Measurements from ENCODE around the gene ZNF74. TPM values are rescaled to one million over a fixed set of nuclear protein-coding genes. Genes with fewer than 3 reads are reported as not detected.
"Not testable (repeated sequence)": the region's sequence is repeated elsewhere in the genome, so short reads cannot be mapped to it uniquely, and the experiment has no call there.

ZNF74 gene
- total and polyA plus RNA-seq, 2 experiments from 2014 or later: 15.6 to 17.9 TPM

DNA sequence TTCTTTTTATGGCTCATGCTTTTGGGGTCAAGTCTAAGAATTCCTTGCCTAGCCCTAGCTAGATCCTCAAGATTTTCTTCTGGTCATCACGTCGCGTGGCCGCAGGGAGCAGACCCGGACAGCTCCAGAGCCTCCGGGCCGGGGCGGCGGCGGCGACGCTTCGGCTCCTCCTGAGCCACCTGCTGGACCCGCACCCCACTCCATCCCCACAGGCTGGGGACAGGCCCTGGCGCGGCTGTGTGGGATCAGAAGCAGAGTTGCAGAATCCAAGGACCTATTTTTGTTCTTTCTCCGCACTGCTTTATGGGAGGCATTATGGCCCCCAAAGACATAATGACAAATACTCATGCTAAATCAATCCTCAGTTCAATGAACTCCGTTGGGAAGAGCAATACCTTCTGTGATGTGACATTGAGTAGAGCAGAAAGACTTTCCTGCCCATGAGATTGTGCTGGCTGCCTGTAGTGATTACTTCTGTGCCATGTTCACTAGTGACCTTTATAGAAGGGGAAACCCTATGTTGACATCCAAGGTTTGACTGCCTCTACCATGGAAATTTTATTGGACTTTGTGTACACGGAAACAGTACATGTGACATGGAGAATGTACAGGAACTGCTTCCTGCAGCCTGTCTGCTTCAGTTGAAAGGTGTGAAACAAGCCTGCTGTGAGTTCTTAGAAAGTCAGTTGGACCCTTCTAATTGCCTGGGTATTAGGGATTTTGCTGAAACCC, 56.0 kb downstream of the ZNF74 start:
- no peaks in the 10 kb centered on the region for H4K20me1 ChIP-seq (ENCODE audit: insufficient read depth, poor library complexity, severe bottlenecking)
- no peaks in the 10 kb centered on the region for H3K27me3 ChIP-seq
- WGBS (ENCODE audit: low lambda C conversion rate, missing lambda C conversion rate): 97% methylated on average over 18 of the region's 19 CpGs
- TF ChIP-seq, protein P1, sequence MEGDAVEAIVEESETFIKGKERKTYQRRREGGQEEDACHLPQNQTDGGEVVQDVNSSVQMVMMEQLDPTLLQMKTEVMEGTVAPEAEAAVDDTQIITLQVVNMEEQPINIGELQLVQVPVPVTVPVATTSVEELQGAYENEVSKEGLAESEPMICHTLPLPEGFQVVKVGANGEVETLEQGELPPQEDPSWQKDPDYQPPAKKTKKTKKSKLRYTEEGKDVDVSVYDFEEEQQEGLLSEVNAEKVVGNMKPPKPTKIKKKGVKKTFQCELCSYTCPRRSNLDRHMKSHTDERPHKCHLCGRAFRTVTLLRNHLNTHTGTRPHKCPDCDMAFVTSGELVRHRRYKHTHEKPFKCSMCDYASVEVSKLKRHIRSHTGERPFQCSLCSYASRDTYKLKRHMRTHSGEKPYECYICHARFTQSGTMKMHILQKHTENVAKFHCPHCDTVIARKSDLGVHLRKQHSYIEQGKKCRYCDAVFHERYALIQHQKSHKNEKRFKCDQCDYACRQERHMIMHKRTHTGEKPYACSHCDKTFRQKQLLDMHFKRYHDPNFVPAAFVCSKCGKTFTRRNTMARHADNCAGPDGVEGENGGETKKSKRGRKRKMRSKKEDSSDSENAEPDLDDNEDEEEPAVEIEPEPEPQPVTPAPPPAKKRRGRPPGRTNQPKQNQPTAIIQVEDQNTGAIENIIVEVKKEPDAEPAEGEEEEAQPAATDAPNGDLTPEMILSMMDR (IDR thresholded peaks at IDR 0.05; ENCODE audit: poor library complexity): no peak
- TF ChIP-seq EZH2 (IDR thresholded peaks at IDR 0.05; ENCODE audit: borderline replicate concordance) (no peak), EZH2phosphoT487 (IDR thresholded peaks at IDR 0.05; ENCODE audit: low read depth, severe bottlenecking, unreplicated experiment) (no peak)
- no peaks in the 10 kb centered on the region for H3K9me2 ChIP-seq (replicated peaks; ENCODE audit: insufficient read depth)
- H3K4me3 ChIP-seq: no peak overlapping the region
- no peaks in the 10 kb centered on the region for H3K4me1 ChIP-seq (ENCODE audit: insufficient read depth)
- no peak overlapping the region for H3K27ac ChIP-seq
- H3K4me2 ChIP-seq: no peak overlapping the region
- DNase-seq (ENCODE audit: low spot score): no peak
- H3K36me3 ChIP-seq (replicated peaks; ENCODE audit: insufficient read depth, low read depth): no peaks in the 10 kb centered on the region
- no peak overlapping the region for H2AFZ ChIP-seq
- no peaks in the 10 kb centered on the region for H3K79me2 ChIP-seq
- no peaks in the 10 kb centered on the region for H3K9me3 ChIP-seq (ENCODE audit: low read depth)

- TF ChIP-seq, protein P1 (IDR thresholded peaks at IDR 0.05; ENCODE audit: poor library complexity): no peak
- TF ChIP-seq EZH2phosphoT487 (IDR thresholded peaks at IDR 0.05; ENCODE audit: low read depth, severe bottlenecking, unreplicated experiment): no peak
- no peak for TF ChIP-seq EZH2 (IDR thresholded peaks at IDR 0.05; ENCODE audit: borderline replicate concordance)
- Histone ChIP-seq H3K27ac (no peak overlapping the region), H3K79me2 (no peaks in the 10 kb centered on the region), H3K4me1 (ENCODE audit: insufficient read depth) (no peaks in the 10 kb centered on the region), H4K20me1 (ENCODE audit: insufficient read depth, poor library complexity, severe bottlenecking) (no peaks in the 10 kb centered on the region), H3K36me3 (replicated peaks; ENCODE audit: insufficient read depth, low read depth) (no peaks in the 10 kb centered on the region), H2AFZ (no peak overlapping the region), H3K9me2 (replicated peaks; ENCODE audit: insufficient read depth) (no peaks in the 10 kb centered on the region), H3K4me3 (no peak overlapping the region), H3K27me3 (no peaks in the 10 kb centered on the region), H3K4me2 (no peak overlapping the region), H3K9me3 (ENCODE audit: low read depth) (no peaks in the 10 kb centered on the region)
- WGBS (ENCODE audit: low lambda C conversion rate, missing lambda C conversion rate): 94% methylated on average over 1 of the region's 1 CpG
- no peak for DNase-seq (ENCODE audit: low spot score)
Observed at GRCh38 chr22:20450551-20450906, 56.6 kb downstream of the ZNF74 start.

- not testable (repeated sequence) for H3K4me3 ChIP-seq; H3K27ac ChIP-seq; H3K9me2 ChIP-seq (replicated peaks; ENCODE audit: insufficient read depth); H2AFZ ChIP-seq; H3K9me3 ChIP-seq (ENCODE audit: low read depth); H3K4me1 ChIP-seq (ENCODE audit: insufficient read depth); H3K36me3 ChIP-seq (replicated peaks; ENCODE audit: insufficient read depth, low read depth); H3K27me3 ChIP-seq; H4K20me1 ChIP-seq (ENCODE audit: insufficient read depth, poor library complexity, severe bottlenecking); DNase-seq (ENCODE audit: low spot score); H3K4me2 ChIP-seq; H3K79me2 ChIP-seq
- WGBS (ENCODE audit: low lambda C conversion rate, missing lambda C conversion rate): 96% methylated on average over 15 of the region's 15 CpGs
Observed at GRCh38 chr22:20451129-20451778, 57.3 kb downstream of the ZNF74 start.

DNA sequence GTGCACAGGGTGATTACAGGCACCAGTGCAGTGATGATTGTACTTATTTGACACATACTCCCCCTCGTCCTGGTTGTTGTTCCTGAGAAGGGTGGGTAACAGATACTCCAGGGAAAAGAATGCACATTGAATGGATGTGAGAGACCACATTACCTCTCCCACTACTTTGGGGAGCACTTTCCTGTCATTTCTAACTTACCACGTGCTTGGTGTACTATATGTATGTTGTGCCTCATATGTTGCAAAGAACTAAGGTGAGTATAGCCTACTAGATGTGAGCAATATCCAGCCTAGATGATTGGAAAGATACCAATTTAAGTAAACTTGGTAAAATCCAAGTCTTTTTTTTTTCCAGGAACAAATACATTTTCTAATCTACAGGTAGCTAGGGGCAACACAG, 58.0 kb downstream of the ZNF74 start:
- H3K27me3 ChIP-seq: no peaks in the 10 kb centered on the region
- H3K27ac ChIP-seq: no peak overlapping the region
- no peaks in the 10 kb centered on the region for H4K20me1 ChIP-seq (ENCODE audit: insufficient read depth, poor library complexity, severe bottlenecking)
- no peaks in the 10 kb centered on the region for H3K79me2 ChIP-seq
- no peak overlapping the region for H3K4me3 ChIP-seq
- H2AFZ ChIP-seq: no peak overlapping the region
- no peak for DNase-seq (ENCODE audit: low spot score)
- 84% methylated on average over 2 of the region's 2 CpGs for WGBS (ENCODE audit: low lambda C conversion rate, missing lambda C conversion rate)
- H3K9me3 ChIP-seq (ENCODE audit: low read depth): no peaks in the 10 kb centered on the region
- H3K36me3 ChIP-seq (replicated peaks; ENCODE audit: insufficient read depth, low read depth): no peaks in the 10 kb centered on the region
- H3K9me2 ChIP-seq (replicated peaks; ENCODE audit: insufficient read depth): no peaks in the 10 kb centered on the region
- TF ChIP-seq EZH2 (IDR thresholded peaks at IDR 0.05; ENCODE audit: borderline replicate concordance) (no peak), EZH2phosphoT487 (IDR thresholded peaks at IDR 0.05; ENCODE audit: low read depth, severe bottlenecking, unreplicated experiment) (no peak)
- TF ChIP-seq, protein P1 (IDR thresholded peaks at IDR 0.05; ENCODE audit: poor library complexity): no peak
- no peak overlapping the region for H3K4me2 ChIP-seq
- H3K4me1 ChIP-seq (ENCODE audit: insufficient read depth): no peaks in the 10 kb centered on the region
